HepG2 (cell line): Measurements from ENCODE around the gene HEPHL1. TPM values are rescaled to one million over a fixed set of nuclear protein-coding genes. Genes with fewer than 3 reads are reported as not detected.

Experiments
- ATAC-seq: fragments of 200-7000 bp; cut with Tn5 transposase; 3 replicates; pipeline ENCODE4 v1.9.1; 2020; ENCODE audit warnings: mild to moderate bottlenecking, moderate library complexity
- BruUV-seq: library from RNA; stranded (reverse); fragments of 400-500 nt; replicated peaks from 2 replicates; lab custom pipeline; 2021; lab: Mats Ljungman, UMichigan
- CTCF ChIA-PET: fragments of 300-600 bp; formaldehyde crosslinking; extraction: SDS; loops from one replicate; lab custom pipeline; 2021; ENCODE audit warnings: low total read pairs, inconsistent platforms, low intra/inter-chr PET ratio; lab: Yijun Ruan, JAX
- POLR2A ChIA-PET: fragments of 350-600 bp; sonication (Branson Sonifier 250); formaldehyde crosslinking; loops from one replicate; lab custom pipeline; 2020; ENCODE audit warnings: antibody characterized with exemption, inconsistent platforms; lab: Yijun Ruan, JAX
- DNase-seq: peaks from one replicate; pipeline ENCODE4 v3.0.0-alpha.2; 2015; ENCODE audit warnings: low spot score
- FAIRE-seq: peaks from 3 replicates; lab custom pipeline; 2011; peaks lifted over from hg19 to GRCh38; lab: Jason Lieb, UNC
- H2AFZ ChIP-seq: one replicate; pipeline ENCODE4 v1.6.1; 2011; ENCODE audit warnings: low read length, inconsistent platforms
- H3K27ac ChIP-seq: fragments of 300-600 bp; 3 replicates; pipeline ENCODE4 v1.8.0; 2011; ENCODE audit warnings: mixed run types, mild to moderate bottlenecking, mixed read lengths, low read length, inconsistent platforms; ENCODE audit not compliant: insufficient read depth; ENCODE audit errors: extremely low read length
- H3K27me3 ChIP-seq, 2 experiments: fragments of 200-600 bp in 1 of 2; 2 replicates in 1 of 2; 3 replicates in 1 of 2; pipeline versions ENCODE4 v1.6.0 to v1.8.0; 2011; ENCODE audit warnings: low read length in 2 of 2, mild to moderate bottlenecking in 2 of 2, moderate library complexity in 2 of 2, inconsistent platforms in 1 of 2; ENCODE audit not compliant: insufficient read depth in 2 of 2, control insufficient read depth in 1 of 2
- H3K36me3 ChIP-seq, 2 experiments: fragments of 200-600 bp in 1 of 2; replicated peaks in 1 of 2; 2 replicates in 1 of 2; 3 replicates in 1 of 2; pipeline versions ENCODE4 v1.5.1 to v1.8.0; 2011; ENCODE audit warnings: low read length in 2 of 2, inconsistent platforms in 1 of 2; ENCODE audit not compliant: insufficient read depth in 2 of 2, control insufficient read depth in 1 of 2
- H3K4me1 ChIP-seq: 2 replicates; pipeline ENCODE4 v1.5.1; 2012; ENCODE audit warnings: low read length, inconsistent platforms; ENCODE audit not compliant: insufficient read depth
- H3K4me2 ChIP-seq: 2 replicates; pipeline ENCODE4 v1.6.0; 2011; ENCODE audit warnings: low read depth, low read length, inconsistent platforms
- H3K4me3 ChIP-seq, 3 experiments: fragments of 200-600 bp in 1 of 3; sonication (generic), shearing (Covaris generic) in 1 of 3; replicated peaks in 1 of 3; 2 replicates each; pipeline ENCODE4 v1.5.1; 2011 to 2016; ENCODE audit warnings: low read length in 3 of 3, inconsistent platforms in 2 of 3, low read depth in 2 of 3, mild to moderate bottlenecking in 2 of 3, control low read depth in 1 of 3, mixed read lengths in 1 of 3; ENCODE audit not compliant: insufficient read depth in 1 of 3
- H3K79me2 ChIP-seq: one replicate; pipeline ENCODE4 v1.6.1; 2011; ENCODE audit warnings: low read length, inconsistent platforms; ENCODE audit not compliant: insufficient read depth
- H3K9ac ChIP-seq: 2 replicates; pipeline ENCODE4 v1.6.0; 2011; ENCODE audit warnings: mild to moderate bottlenecking, low read depth, low read length, inconsistent platforms; ENCODE audit not compliant: insufficient read depth
- H3K9me3 ChIP-seq: 2 replicates; pipeline ENCODE4 v1.5.1; 2012; ENCODE audit warnings: mild to moderate bottlenecking, low read length
- H4K20me1 ChIP-seq: 2 replicates; pipeline ENCODE4 v1.6.0; 2011; ENCODE audit warnings: inconsistent platforms, mild to moderate bottlenecking, low read length, moderate library complexity; ENCODE audit not compliant: insufficient read depth
- CAMTA2 ChIP-seq: sonication (generic); formaldehyde crosslinking; IDR thresholded peaks from 2 replicates; pipeline ENCODE4 v1.4.0; 2020; ENCODE audit warnings: mild to moderate bottlenecking, missing genetic modification reagents, borderline replicate concordance
- DNMT3B ChIP-seq: conservative IDR thresholded peaks from 2 replicates; pipeline ENCODE4 v1.6.1; 2016; ENCODE audit warnings: missing biosample characterization, control low read depth
- E2F2 ChIP-seq: sonication (generic); formaldehyde crosslinking; IDR thresholded peaks from 2 replicates; pipeline ENCODE4 v1.4.0; 2020; ENCODE audit warnings: missing genetic modification reagents, borderline replicate concordance
- IKZF5 ChIP-seq: IDR thresholded peaks from 2 replicates; pipeline ENCODE4 v1.6.1; 2018; ENCODE audit warnings: missing genetic modification reagents, mild to moderate bottlenecking, missing compliant biosample characterization
- MXD4 ChIP-seq: IDR thresholded peaks from 2 replicates; pipeline ENCODE4 v1.6.1; 2016; ENCODE audit warnings: mild to moderate bottlenecking, missing biosample characterization, missing genetic modification reagents
- POLR2AphosphoS5 ChIP-seq: IDR thresholded peaks from 2 replicates; pipeline ENCODE4 v1.6.1; 2012; ENCODE audit warnings: low read depth, low read length
- TFAP4 ChIP-seq: sonication (generic); IDR thresholded peaks from 2 replicates; pipeline ENCODE4 v1.6.1; 2016; ENCODE audit warnings: low read depth, borderline replicate concordance
- USF2 ChIP-seq, 2 experiments: sonication (generic) in 1 of 2; formaldehyde crosslinking in 1 of 2; IDR thresholded peaks; 2 replicates each; pipeline versions ENCODE4 v1.5.1 to v1.6.1; 2011 to 2020; ENCODE audit warnings: borderline replicate concordance in 1 of 2, low read depth in 1 of 2, low read length in 1 of 2, mild to moderate bottlenecking in 1 of 2, missing genetic modification reagents in 1 of 2, moderate library complexity in 1 of 2
- ZNF121 ChIP-seq: sonication (generic); formaldehyde crosslinking; IDR thresholded peaks from 2 replicates; pipeline ENCODE4 v1.5.0; 2020; ENCODE audit warnings: mild to moderate bottlenecking, missing genetic modification reagents
- ZNF280B ChIP-seq: sonication (generic); formaldehyde crosslinking; IDR thresholded peaks from 2 replicates; pipeline ENCODE4 v1.5.0; 2020; ENCODE audit warnings: missing genetic modification reagents, mild to moderate bottlenecking, borderline replicate concordance
- ZNF468 ChIP-seq: sonication (generic); formaldehyde crosslinking; IDR thresholded peaks from 2 replicates; pipeline ENCODE4 v1.8.0; 2022; ENCODE audit warnings: mild to moderate bottlenecking, moderate library complexity, missing genetic modification reagents
- ZNF614 ChIP-seq: IDR thresholded peaks from 2 replicates; pipeline ENCODE4 v1.6.1; 2018; ENCODE audit warnings: missing biosample characterization, missing genetic modification reagents, inconsistent platforms, borderline replicate concordance
- ZSCAN30 ChIP-seq: sonication (generic); formaldehyde crosslinking; IDR thresholded peaks from 2 replicates; pipeline ENCODE4 v1.5.0; 2020; ENCODE audit warnings: mild to moderate bottlenecking, missing genetic modification reagents
- WGBS: methylation state at CpG from one replicate; pipeline ENCODE4 v1.1.6; 2017; ENCODE audit warnings: low lambda C conversion rate; 5-methylcytosine and 5-hydroxymethylcytosine counted together
- in situ Hi-C: cut with HindIII; loops from 2 replicates; pipeline ENCODE4 v1.10.0; 2017; ENCODE audit warnings: low pct_unique_long_range_greater_than_20kb; ENCODE audit not compliant: extremely low pct_ligation_motif_present
- intact Hi-C: fragments of 100-400 bp; cut with micrococcal nuclease; formaldehyde crosslinking; loops from one replicate; pipeline ENCODE4 v1.10.0; 2022; ENCODE audit not compliant: unreplicated experiment
- polyA plus RNA-seq, 8 experiments: library from polyadenylated mRNA; depleted of rRNA in 3 of 8; stranded (reverse) in 7 of 8; unstranded in 1 of 8; fragments of >200 nt; fragmentation: Illumina TruSeq in 4 of 8; extraction: Trizol in 4 of 8; gene quantifications; 2 replicates each; pipeline versions ENCODE4 v1.2.1 to v1.2.3, GENCODE V29; 2011 to 2016; ENCODE audit warnings: low read depth in 4 of 8, missing spikeins in 1 of 8, mixed read lengths in 1 of 8; ENCODE audit not compliant: insufficient read depth in 1 of 8
- total RNA-seq, 5 experiments: library from RNA; depleted of rRNA; stranded (reverse); fragments of >200 nt; fragmentation: Illumina TruSeq; extraction: Trizol; gene quantifications; 2 replicates each; pipeline ENCODE4 v1.2.3, GENCODE V29; 2016; ENCODE audit warnings: low read depth in 1 of 5

Gene HEPHL1
- total and polyA plus RNA-seq, 2 of the 13 experiments (the other 11 are each of a cell fraction or from before 2014, with no cell fraction given) = 0.04 to 0.05 TPM

- 9% methylated on average over 13 of the region's 20 CpGs for WGBS
- peak overlapping the region; percentile 81 for H3K9ac ChIP-seq
- CTCF ChIA-PET = no interaction called here
- ATAC-seq = no peak; the same call in 2 of the 3 replicates
- peak; percentile 8 for FAIRE-seq
- DNase-seq = no peak
- no peaks in the 10 kb centered on the region for H3K9me3 ChIP-seq
- in situ Hi-C loops (no loop called here), intact Hi-C loops (loop anchor here (2.0 to 10.0 kb wide), 3 partner anchors 23 to 363 kb away; partner anchors contain the start of genes ANKRD49 and MRE11)
- H3K27me3 ChIP-seq = no peaks in the 10 kb centered on the region; a peak in 1 of 5 replicates
- POLR2A ChIA-PET = interaction anchor here (1.0 to 2.7 kb wide), 10 partner anchors 10 to 938 kb away, joined by 3 to 30 read pairs (median 5); partner anchors contain the start of genes ANKRD49, C11orf54, MED17 and MRE11
- H3K27ac ChIP-seq = peak overlapping the region; percentile 87
- H2AFZ ChIP-seq = no peak overlapping the region
- peaks cover 48% of the 10 kb centered on the region for H3K79me2 ChIP-seq
- peak overlapping the region; percentile 83 for H3K4me2 ChIP-seq
- H3K4me3 ChIP-seq = peak overlapping the region; percentile 90 to 96 (median 94)
- peaks cover 10% of the 10 kb centered on the region; the same call in 1 of the 2 replicates for H4K20me1 ChIP-seq
- H3K36me3 ChIP-seq = no peaks in the 10 kb centered on the region
- H3K4me1 ChIP-seq = peaks cover 43% of the 10 kb centered on the region
- no TSS peak for BruUV-seq
- TF ChIP-seq CAMTA2 (0 out of 2 replicates have a peak, but pooled peaks have one; percentile 12), POLR2AphosphoS5 (no peak), USF2 (IDR thresholded peaks at IDR 0.05; ENCODE audit: low read depth, low read length) (no peak), USF2 (CRISPR knock-in tag; IDR thresholded peaks at IDR 0.05; ENCODE audit: borderline replicate concordance) (peak; percentile 7; the same call in 1 of the 2 replicates), ZNF614 (CRISPR knock-in tag) (peak; percentile 37; the same call in 1 of the 2 replicates), MXD4 (0 out of 2 replicates have a peak, but pooled peaks have one; percentile 4), TFAP4 (peak; percentile 74; the same call in 1 of the 2 replicates), E2F2 (CRISPR knock-in tag) (no peak), IKZF5 (CRISPR knock-in tag) (peak; percentile 18; the same call in 1 of the 2 replicates), ZNF468 (no peak), ZNF121 (CRISPR knock-in tag) (peak; percentile 32; the same call in 1 of the 2 replicates), ZSCAN30 (CRISPR knock-in tag) (no peak), DNMT3B (CRISPR knock-in tag) (no peak), ZNF280B (0 out of 2 replicates have a peak, but pooled peaks have one; percentile 1)
Observed at GRCh38 chr11:94129512-94130297, 108.6 kb downstream of the HEPHL1 start.
